ENCODE measurements around the gene CFAP46.

The CFAP46 gene

DNA sequence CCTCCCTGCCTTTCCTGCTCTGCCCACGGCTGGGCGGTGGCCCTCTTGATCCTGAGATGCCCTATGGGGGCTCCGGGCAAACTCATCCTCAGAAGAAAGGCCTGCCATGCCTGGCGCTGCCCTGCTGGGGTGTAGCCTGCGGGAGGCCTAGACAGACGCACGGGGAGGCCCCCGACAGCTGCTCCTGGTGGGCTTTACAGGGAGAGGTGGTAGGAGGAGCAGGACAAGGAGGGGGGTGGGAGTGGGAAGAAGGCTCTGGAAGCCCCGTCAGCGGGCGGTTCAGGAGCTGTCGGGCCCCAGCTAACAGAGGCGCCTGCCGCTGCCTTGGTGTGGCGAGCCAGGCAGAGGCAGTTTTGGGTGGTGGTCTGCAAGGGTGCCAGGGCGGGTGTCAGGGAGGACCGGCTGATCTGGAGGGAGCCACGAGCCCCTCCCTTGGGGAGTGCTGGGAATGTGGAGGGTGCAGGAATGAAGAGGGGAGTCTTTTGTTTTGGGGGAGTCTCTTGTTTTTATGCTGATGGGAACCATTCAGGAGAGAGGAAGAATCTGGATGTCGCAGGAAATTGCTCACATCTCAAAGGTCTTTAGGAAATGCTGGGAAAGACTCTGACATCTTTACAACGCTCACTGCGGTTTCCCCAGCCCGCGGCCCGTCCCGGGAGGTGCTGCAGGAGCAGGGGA lies 63.5 kb downstream of the CFAP46 start:
- TF ChIP-seq GATA2 (IDR thresholded peaks at IDR 0.05; ENCODE audit: low read depth, low read length) = no peak
- TF ChIP-seq GATA3 (IDR thresholded peaks at IDR 0.05; ENCODE audit: low read depth, low read length) = no peak

DNA sequence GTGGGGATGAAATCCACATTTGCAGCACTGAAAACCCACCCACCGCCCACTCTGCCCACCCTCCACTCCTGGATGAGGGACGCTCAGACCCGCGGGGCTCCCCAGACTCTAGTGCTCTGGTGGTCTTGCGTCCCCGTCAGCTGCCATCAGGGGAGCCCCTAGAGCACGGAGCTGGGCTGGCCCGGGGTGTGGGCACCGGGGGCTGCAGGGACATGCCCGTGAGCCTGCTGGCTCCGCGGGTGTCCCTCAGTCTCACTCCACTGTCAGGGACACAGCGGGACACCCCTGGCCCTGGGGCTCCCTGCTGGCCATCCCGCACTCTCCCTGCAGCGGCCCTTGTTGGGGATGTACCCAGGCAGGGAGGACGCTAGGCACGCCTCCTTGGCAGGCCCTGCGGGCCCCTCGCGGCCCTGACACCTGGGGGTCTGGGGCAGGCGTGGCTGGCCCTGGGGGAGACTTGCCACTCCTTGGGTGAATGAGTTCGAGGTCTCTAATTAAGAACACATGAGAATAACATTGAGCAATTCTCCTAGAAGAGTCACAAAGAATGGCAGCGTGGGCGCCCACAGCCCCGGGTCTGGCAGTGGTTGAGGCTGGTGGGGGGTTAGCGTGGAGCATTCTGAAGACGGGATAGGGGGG lies 64.2 kb downstream of the CFAP46 start:
- no peak for TF ChIP-seq GATA2 (IDR thresholded peaks at IDR 0.05; ENCODE audit: low read depth, low read length)
- no peak for TF ChIP-seq GATA3 (IDR thresholded peaks at IDR 0.05; ENCODE audit: low read depth, low read length)

DNA sequence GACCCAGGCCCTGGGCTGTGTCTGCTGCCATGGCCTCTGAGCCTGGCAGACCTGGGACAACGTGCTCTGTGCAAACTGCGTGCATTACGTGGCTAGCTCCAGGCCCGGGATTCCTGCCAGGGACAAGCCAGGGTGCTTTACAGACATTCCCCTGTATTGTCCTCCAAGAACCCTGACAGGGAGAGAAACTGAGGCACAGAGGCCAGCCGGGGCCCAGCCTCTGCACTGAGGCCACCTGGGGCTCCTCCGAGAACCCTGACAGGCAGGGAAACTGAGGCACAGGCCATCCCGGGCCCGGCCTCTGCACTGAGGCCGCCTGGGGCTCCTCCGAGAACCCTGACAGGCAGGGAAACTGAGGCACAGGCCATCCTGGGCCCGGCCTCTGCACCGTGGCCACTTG lies 64.9 kb downstream of the CFAP46 start:
- TF ChIP-seq GATA2 (IDR thresholded peaks at IDR 0.05; ENCODE audit: low read depth, low read length) (no peak), GATA3 (IDR thresholded peaks at IDR 0.05; ENCODE audit: low read depth, low read length) (no peak)

DNA sequence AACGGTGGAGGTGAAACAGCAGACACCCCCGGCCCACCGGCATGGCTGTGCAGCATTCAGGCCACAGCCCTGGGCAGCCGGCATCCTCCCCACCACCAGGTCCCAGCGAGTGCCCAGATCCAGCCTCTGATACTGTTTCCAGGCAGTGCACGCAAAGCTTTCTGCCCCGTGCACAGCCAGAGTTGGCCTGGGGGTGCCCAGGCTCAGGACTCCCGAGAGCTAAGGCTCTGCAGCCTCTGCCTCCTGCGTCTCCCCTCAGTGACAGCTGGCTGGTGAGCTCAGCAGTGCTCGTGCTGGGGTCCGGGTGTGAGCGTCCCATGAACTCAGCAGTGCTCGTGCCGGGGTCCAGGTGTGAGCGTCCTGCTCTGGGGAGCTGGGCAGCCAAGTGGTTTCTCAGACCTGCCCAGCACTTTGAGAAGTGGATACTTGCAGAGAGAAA lies 65.4 kb downstream of the CFAP46 start:
- TF ChIP-seq GATA2 (IDR thresholded peaks at IDR 0.05; ENCODE audit: low read depth, low read length) = peak; percentile 46; the same call in 1 of the 2 replicates
- no peak for TF ChIP-seq GATA3 (IDR thresholded peaks at IDR 0.05; ENCODE audit: low read depth, low read length)

DNA sequence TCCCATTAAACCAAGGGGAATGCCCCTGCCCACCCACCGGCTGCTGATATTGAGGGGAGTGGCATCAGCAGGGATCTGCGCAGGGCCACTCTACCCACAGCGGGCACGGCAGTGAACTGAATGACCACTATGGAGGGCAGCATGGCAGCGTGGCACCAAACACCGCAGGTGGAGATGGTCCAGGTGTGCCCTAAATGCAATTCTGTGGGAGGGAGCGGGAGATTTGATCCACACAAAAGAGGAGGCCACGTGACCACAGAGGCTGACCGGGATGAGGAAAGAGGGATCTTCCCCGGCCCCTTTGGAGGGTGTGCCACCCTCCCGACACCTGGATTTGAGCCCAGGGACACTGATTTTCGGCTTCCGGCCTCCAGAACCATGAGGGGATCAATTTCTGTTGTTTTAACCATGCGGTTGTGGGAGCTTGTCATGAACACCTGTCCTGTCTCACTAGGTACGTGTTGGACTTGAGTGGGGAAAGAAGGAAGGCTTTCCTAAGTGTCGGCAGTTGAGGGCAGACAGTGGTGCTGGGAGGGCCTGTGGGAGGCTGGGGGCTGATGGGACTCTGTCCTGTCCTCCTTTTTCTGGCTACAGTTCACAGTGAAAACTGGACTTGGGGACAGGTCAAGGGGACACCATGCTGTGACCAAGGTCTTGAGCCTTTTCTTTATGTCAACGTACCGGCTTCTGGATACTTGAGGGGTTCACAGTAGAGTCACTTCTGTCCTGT lies 66.1 kb downstream of the CFAP46 start:
- no peak for TF ChIP-seq GATA3 (IDR thresholded peaks at IDR 0.05; ENCODE audit: low read depth, low read length)

DNA sequence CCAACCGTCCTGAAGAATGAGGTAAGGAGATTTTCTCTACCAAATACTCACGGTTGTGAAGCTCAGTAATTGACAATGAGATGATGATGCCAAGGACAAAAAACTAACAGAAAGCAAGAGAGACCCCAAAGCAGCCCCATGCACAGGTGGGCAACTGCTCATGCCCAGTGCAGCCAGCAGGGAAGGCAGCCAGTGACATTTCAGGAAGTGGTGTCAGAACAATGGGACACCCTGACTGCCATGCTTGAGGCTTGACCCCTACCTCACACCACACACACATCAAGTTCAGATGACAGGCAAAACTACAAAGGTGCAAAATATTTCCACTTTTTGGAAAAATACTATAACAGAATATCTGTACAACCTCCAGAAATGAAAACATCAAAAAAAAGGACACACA lies 66.9 kb downstream of the CFAP46 start:
- TF ChIP-seq GATA2 (IDR thresholded peaks at IDR 0.05; ENCODE audit: low read depth, low read length) = no peak
- no peak for TF ChIP-seq GATA3 (IDR thresholded peaks at IDR 0.05; ENCODE audit: low read depth, low read length)

DNA sequence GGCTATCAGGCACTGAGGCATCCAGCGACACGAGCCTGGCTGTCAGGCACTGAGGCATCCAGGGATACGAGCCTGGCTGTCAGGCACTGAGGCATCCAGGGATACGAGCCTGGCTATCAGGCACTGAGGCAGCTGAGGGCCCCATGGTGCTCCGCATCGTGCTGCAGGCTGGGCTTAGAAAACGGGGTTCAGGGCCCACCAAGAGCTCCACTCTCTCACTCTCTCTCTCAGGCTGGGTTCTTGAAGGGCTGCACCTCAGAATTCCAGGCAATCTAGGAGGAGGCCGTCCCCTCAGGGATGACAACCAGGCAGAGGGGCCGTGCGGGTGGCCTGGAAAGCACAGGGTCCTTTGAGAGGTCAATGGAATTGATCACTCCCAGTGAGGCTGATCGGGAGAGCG lies 69.0 kb downstream of the CFAP46 start:
- TF ChIP-seq GATA3 (IDR thresholded peaks at IDR 0.05; ENCODE audit: low read depth, low read length) (no peak), GATA2 (IDR thresholded peaks at IDR 0.05; ENCODE audit: low read depth, low read length) (no peak)

DNA sequence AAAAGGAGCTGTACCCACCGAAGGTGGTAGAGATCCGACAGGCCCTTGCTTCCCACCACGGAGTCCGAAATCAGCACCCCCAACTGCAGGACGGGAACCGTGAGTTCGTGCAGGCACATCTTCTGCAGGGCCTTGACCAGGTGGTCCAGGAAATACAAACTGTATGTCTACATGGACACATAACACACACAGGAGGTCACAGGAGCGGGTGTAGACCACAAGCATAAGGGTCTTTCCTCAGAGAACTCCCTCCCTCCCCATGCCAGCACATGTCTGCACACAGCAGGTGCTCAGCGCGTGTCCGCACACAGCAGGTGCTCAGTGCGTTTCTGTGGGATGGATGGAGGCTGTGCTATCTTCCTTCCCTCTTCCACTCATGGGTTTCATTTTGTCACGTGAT lies 69.7 kb downstream of the CFAP46 start:
- no peak for TF ChIP-seq GATA3 (IDR thresholded peaks at IDR 0.05; ENCODE audit: low read depth, low read length)
- TF ChIP-seq GATA2 (IDR thresholded peaks at IDR 0.05; ENCODE audit: low read depth, low read length) = no peak

DNA sequence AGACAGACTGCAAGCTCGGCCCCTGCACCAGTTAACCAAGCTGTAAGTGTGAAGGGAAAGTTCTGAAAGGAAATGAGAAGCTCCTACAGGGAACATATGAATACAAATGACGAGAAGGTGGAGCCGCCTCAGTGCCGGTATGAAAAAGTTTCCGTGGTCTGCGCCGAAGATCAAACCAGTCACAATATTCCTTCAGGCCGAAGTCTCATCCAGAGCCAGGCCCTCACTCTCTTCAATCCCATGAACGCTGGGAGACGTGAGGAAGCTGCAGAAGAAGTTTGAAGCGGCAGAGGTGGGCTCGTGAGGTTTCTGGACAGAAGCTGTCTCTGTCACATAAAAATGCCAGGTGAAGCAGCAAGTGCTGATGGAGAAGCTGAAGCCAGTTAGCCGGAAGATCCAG lies 71.9 kb downstream of the CFAP46 start:
- TF ChIP-seq GATA2 (IDR thresholded peaks at IDR 0.05; ENCODE audit: low read depth, low read length) = no peak
- no peak for TF ChIP-seq GATA3 (IDR thresholded peaks at IDR 0.05; ENCODE audit: low read depth, low read length)

DNA sequence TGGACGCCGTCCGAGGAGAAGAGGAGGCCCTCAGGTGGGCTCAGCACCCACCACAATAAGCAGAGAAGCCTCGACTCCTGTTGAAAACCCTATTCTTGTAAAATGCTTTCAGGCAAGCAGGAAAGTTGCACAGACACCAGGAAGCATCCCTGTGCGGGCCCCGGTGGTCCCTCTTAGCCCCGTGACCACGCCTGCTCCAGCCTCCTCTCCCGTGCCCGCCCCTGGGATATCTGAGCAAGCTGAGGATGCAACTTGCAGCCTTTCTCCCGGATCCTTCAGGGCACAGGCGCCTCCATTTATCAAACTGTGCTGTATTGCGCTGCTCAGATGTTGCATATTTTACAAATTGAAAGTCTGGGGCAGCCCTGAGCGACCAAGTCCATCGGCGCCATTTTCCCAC lies 72.7 kb downstream of the CFAP46 start:
- no peak for TF ChIP-seq GATA2 (IDR thresholded peaks at IDR 0.05; ENCODE audit: low read depth, low read length)
- TF ChIP-seq GATA3 (IDR thresholded peaks at IDR 0.05; ENCODE audit: low read depth, low read length) = no peak

DNA sequence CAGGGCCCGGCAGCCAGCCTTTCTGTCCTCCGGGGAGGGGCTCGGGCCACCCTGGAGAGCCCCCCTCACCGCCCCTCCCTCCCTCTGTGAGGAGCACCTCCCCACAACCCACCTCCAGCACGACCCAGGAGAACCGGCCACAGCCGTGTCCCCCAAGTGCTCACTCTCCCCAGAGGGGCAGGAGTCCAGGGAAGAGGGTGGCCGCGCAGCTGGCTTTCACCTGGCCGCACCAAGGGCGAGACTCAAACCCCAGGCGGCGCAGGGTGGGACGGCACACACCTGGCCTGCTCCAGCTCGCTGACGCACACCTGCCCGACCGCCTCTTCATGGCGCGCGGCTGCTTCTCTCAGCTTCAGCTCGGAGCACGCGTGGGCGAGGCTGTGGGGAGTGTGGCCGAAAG lies 73.4 kb downstream of the CFAP46 start:
- no peak for TF ChIP-seq GATA3 (IDR thresholded peaks at IDR 0.05; ENCODE audit: low read depth, low read length)

DNA sequence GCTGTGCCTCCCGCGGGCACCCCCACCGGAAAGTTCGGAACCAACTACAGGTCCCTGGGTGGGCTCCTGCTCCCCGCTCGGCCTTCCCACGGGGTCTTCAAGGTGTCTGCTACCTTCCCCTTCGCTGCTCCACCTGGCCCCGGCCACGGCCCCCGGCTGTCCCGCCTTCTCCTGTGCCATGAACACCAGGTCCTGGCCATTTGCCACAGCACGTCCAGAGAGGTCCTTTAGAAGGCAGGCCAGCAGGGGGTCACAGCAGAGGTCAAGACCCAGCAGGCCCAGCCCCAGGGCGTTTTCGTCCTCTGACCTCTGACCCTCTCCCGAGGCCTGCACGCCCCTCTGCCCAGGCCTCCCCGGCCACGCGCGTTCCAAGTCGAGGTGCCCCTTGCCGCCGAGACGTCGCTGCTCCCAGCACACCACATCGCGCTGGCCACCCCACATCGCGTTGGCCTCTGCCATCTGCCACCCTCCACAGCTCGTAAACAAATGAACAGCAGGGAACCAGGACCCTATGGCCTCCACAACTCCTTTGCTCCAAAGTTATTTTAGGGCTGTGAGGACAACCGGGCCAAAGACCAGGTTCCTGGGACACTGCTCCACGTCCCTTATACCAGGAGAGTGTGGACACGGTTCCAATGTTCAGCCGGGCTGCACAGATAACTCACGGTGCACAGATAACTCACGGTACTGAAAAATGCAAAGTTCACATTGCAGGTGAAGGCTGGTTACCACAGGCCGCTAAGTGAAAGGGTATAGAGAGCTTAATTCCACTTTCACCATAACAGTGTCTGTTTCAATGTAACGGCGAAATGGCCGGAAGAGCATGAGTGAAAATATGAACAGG lies 74.3 kb downstream of the CFAP46 start:
- no peak for TF ChIP-seq GATA3 (IDR thresholded peaks at IDR 0.05; ENCODE audit: low read depth, low read length)
- no peak for TF ChIP-seq GATA2 (IDR thresholded peaks at IDR 0.05; ENCODE audit: low read depth, low read length)

DNA sequence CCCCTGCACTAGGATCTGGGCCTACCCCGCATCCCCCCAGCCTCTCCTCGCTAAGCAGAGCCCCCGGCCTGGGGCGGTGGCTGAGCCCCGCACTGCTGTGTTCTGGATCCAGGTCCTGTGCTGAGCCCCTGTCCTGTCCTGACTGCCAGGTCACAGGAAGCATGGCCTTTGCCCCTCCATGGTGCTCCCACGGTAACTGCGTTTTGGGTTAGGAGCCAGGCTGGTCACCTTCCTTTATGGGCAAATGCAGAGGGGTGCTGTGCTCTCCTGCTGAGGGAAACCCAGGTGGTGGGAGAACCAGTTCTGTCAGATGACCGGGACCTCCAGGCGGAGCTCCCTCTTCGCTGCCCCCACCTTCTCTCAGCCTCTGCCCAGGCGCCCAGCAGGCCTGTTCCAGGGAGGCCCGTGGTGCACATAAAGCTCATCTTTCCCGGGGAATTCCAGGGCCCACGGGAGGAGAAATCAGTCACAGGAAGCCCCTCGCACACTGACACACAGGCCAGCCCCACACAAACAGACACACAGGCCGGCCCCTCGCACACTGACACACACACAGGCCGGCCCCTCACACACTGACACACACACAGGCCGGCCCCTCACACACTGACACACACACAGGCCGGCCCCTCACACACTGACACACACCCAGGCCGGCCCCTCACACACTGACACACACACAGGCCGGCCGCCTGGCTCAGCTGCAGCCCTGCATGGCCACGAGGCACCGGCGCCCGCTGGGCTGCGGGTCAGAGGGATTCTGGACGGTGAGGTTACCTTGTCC lies 75.6 kb downstream of the CFAP46 start:
- TF ChIP-seq GATA3 (IDR thresholded peaks at IDR 0.05; ENCODE audit: low read depth, low read length) (no peak), GATA2 (IDR thresholded peaks at IDR 0.05; ENCODE audit: low read depth, low read length) (no peak)

All from SH-SY5Y (cell line).